VCaP (cell line): ENCODE data around the gene AKT3.
"Not testable (repeated sequence)": the region's sequence is repeated elsewhere in the genome, so short reads cannot be mapped to it uniquely, and the experiment has no call there.

Experiments
- H3K27ac ChIP-seq: fragments of 450-650 bp; 2 replicates; pipeline ENCODE4 v1.5.1; 2017
- TF ChIP-seq, protein P1 (sequence below): fragments of 450-650 bp; conservative IDR thresholded peaks from 2 replicates; pipeline ENCODE4 v1.5.1; 2017; ENCODE audit warnings: mild to moderate bottlenecking, moderate library complexity

The AKT3 gene

DNA sequence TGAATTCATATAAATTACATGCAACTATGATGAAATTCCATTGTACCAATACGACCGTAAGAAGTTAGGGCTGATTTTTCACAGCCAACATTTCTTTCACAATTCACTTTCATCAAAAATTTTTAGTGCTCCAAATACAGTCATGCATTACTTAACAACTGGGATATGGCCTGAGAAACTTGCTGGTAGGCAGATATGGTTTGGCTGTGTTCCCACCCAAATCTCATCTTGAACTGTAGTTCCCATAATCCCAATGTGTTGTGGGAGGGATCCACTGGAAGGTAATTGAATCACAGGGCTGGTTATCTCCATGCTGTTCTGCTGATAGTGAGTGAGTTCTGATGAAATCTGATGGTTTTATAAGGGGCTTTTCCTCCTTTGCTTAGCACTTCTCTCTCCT, 244.4 kb downstream of the AKT3 start:
- H3K27ac ChIP-seq: no peak overlapping the region
- TF ChIP-seq, protein P1, sequence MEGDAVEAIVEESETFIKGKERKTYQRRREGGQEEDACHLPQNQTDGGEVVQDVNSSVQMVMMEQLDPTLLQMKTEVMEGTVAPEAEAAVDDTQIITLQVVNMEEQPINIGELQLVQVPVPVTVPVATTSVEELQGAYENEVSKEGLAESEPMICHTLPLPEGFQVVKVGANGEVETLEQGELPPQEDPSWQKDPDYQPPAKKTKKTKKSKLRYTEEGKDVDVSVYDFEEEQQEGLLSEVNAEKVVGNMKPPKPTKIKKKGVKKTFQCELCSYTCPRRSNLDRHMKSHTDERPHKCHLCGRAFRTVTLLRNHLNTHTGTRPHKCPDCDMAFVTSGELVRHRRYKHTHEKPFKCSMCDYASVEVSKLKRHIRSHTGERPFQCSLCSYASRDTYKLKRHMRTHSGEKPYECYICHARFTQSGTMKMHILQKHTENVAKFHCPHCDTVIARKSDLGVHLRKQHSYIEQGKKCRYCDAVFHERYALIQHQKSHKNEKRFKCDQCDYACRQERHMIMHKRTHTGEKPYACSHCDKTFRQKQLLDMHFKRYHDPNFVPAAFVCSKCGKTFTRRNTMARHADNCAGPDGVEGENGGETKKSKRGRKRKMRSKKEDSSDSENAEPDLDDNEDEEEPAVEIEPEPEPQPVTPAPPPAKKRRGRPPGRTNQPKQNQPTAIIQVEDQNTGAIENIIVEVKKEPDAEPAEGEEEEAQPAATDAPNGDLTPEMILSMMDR: no peak

DNA sequence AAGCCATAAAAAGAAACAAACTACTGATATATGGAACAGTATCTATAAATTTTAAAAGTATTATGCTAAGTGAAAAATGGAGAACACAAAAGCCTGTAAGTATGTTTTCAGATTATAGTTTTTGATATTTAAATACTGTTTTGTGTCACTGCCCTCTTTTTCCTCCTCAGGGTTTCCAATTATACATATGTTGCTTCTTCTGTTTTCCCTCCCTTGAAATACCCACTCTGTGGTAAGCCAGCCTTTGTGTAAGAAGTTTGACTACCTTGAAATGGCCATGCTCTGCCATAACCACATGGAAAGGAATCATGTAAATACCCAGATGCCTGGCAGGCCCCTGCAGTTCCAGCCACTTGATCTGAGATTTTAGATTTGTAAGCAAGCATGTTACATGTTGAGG, 248.3 kb downstream of the AKT3 start:
- H3K27ac ChIP-seq: no peak overlapping the region
- TF ChIP-seq, protein P1: no peak

GRCh38 chr1:243598433-243598832, 251.6 kb downstream of the AKT3 start:
- TF ChIP-seq, protein P1: no peak
- H3K27ac ChIP-seq: no peak overlapping the region

- TF ChIP-seq, protein P1: no peak
- H3K27ac ChIP-seq: no peak overlapping the region
These were observed 252.7 kb downstream of the AKT3 start for GRCh38 chr1:243597383-243597782.

- TF ChIP-seq, protein P1: no peak
- H3K27ac ChIP-seq: no peak overlapping the region
These were observed 253.5 kb downstream of the AKT3 start for GRCh38 chr1:243596431-243597062.

- TF ChIP-seq, protein P1: no peak
- no peak overlapping the region for H3K27ac ChIP-seq
These were observed 254.4 kb downstream of the AKT3 start for GRCh38 chr1:243595527-243596210.

DNA sequence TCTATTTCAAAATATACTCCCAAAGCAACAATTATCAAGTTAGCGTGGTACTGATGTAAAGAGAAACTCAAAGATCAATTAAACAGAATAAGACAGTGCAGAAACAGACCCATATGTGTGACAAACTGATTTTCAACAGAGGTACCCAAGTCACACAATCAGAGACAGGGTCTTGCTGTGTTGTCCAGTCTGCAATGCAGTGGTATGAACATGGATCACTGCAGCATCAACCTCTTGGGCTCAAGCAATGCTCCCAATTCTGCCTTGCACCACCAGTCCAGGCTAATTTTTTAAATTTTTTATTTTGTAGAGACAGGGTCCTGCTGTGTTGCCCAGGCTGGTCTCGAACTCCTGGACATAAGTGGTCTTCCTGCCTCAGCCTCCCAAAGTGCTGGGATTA, 255.6 kb downstream of the AKT3 start:
- H3K27ac ChIP-seq: no peak overlapping the region
- TF ChIP-seq, protein P1: no peak

DNA sequence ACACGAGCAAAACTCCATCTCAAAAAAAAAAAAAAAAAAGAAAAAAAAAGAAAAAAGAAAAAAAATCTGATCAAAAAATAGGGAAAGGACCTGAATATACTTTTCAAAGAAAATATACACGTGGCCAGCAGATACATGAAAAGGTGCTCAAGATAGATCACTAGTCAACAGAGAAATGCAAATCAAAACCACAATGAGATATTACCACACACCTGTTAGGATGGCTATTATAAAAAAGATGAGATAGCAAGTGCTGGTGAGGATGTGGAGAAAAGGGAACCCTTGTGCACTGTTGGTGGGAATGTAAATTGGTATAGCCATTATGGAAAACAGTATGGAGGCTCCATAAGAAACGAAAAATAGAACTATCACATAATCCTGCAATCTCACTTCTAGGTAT, 260.8 kb downstream of the AKT3 start:
- H3K27ac ChIP-seq: not testable (repeated sequence)
